Ishikawa (cell line): ENCODE data around the gene SGMS1.

ENCODE experiments used
- CEBPB ChIP-seq: IDR thresholded peaks from 2 replicates; pipeline ENCODE4 v1.6.1; 2012
- RAD21 ChIP-seq: IDR thresholded peaks from 2 replicates; pipeline ENCODE4 v1.6.1; 2012; ENCODE audit warnings: low read depth
- REST ChIP-seq: IDR thresholded peaks from 2 replicates; pipeline ENCODE4 v1.6.1; 2012; ENCODE audit warnings: low read depth, mild to moderate bottlenecking
- ZBTB7A ChIP-seq: IDR thresholded peaks from 2 replicates; pipeline ENCODE4 v1.6.1; 2012; ENCODE audit warnings: low read depth

DNA sequence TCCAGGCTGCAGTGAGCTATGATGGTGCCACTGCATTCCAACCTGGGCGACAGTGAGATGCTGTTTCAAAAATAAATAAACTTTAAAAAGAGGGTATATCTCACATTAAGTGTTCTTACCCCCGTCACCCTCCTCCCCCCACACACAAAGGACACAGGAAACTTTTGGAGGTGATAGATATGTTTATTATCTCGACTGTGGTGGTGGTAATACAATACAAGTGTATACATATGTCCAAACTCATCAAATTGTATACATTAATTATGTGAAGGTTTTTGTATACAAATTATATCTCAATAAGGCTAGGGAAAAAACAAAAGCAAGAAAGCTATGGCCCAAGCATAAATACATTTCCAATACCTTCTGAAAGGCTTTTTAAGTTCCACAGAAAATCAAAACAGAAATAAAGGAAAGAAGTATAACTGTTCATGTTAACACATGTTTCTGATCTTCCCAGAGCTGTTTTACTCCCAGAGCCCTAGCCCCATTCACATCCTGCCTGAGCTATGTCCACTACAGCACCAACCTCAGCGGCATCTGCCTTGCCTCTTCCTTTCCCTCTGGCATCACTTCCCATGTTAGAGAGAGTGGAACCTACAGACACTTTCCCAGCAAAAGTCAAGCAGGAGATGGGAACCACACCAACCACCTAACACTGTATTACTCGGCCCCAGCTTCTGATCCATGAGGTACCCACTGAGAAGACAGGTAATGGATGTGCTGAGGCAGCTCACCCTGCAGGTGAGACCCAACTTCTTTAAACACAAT is 48.1 kb downstream of the SGMS1 start:
- TF ChIP-seq CEBPB (no peak), ZBTB7A (no peak), REST (no peak), RAD21 (no peak)
